Measurements from ENCODE around the gene ZNF592. TPM values are rescaled to one million over a fixed set of nuclear protein-coding genes. Genes with fewer than 3 reads are reported as not detected.

Gene ZNF592
- total RNA-seq, 1 donor from 2014 or later = 4.8 TPM

GRCh38 chr15:84775867-84776449 is 27.6 kb downstream of the ZNF592 start:
- no peak for DNase-seq (ENCODE audit: low read depth in 2 of 2)

DNA sequence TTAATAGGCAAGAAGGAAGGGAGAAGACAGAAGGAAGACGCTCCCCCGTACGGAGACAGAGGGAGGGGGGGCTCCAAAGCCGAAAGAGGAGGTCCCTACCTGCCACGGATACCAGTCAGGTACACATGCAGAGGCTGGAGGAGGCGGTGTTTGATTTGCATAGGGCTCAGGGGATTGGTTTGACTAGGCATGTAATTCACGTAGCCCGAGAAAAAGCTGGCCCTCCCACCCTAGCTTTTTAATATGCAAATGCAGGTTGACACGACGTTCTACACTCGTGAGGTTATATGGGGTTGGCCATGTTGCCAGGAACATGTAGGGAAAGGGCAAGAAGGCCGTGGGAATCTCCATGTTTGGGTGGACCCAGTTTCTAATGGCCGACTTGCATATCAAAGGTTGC is 29.8 kb downstream of the ZNF592 start:
- no peak for DNase-seq (ENCODE audit: low read depth in 2 of 2)

- no peak for DNase-seq (ENCODE audit: low read depth in 2 of 2)
Observed at GRCh38 chr15:84780492-84780891, 32.1 kb downstream of the ZNF592 start.

DNA sequence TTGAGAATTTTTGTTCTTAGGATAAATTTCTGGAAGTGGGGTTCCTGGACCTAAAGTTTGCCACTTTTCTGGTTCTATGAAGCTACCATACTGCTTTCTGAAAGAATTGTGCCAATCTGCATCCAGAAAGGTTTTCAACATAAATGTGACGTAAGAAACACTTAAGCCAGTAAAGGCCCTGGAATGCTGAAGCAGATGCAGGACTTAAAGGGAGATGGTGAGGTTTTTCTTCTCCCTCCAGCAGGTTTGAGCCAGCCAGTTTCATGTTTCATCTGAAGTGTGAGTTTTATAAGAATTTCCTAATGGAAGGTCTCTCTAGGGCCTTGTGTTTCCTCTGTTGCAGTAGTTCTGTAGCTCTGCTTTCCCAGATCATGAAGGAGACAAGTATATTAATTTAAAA is 33.1 kb downstream of the ZNF592 start:
- no peak for DNase-seq (ENCODE audit: low read depth in 2 of 2)

DNA sequence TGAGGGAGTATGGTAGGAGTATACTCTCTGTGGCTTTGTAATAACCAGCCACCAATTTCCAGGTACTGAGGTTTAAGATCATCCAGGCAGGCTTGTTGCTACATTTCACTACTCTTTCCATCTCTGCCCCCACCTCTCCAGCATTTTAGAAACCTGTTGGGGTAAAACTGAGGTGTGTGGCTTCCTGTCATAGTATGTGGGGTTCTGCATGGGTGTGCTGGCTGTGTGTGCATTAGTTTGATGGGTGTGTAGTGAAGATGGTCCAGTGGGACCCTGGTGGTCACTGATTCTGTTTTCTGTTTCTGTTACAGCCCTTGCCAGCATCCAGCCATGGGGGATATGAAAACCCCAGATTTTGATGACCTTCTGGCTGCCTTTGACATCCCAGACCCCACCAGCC is 34.0 kb downstream of the ZNF592 start:
- DNase-seq (ENCODE audit: low read depth in 2 of 2) = no peak

- no peak for DNase-seq (ENCODE audit: low read depth in 2 of 2)
Observed at GRCh38 chr15:84783493-84784251, 35.3 kb downstream of the ZNF592 start.

- DNase-seq (ENCODE audit: low read depth in 2 of 2) = no peak
Observed at GRCh38 chr15:84784262-84784661, 35.9 kb downstream of the ZNF592 start.

DNA sequence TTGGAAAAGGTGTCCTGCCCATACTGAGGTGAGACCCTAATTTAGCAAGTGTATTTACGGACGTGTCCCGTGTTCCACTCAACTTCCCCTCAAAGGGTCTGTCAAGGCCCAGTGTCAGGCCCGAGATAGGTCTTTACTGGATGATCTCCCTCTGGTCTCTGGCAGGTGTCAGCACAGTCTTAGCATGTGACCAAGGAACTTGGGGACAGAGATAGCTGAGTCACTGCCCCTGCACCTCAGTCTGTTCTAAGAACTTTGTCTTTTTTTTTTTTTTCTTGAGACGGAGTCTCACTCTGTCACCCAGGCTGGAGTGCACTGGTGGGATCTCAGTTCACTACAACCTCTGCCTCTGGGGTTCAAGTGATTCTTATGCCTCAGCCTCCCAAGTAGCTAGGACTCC is 36.7 kb downstream of the ZNF592 start:
- DNase-seq (ENCODE audit: low read depth in 2 of 2) = no peak

DNA sequence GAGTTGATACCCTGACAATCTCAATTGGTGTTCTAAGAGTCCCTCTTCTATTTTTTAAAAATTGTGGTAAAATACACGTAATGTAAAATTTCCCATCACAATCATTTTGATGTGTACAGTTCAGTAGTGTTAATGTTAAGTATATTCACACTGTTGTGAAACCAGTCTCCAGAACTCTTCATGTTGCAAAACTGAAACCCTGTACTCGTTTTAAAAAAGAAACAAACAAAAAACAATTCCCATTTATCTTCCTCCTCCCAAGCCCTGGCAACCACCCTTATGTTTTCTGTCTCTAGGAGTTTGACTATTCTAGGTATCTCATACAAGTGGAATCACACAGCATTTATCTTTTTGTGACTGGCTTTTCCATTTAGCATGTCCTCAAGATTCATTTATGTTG is 40.1 kb downstream of the ZNF592 start:
- DNase-seq (ENCODE audit: low read depth in 2 of 2) = no peak

DNA sequence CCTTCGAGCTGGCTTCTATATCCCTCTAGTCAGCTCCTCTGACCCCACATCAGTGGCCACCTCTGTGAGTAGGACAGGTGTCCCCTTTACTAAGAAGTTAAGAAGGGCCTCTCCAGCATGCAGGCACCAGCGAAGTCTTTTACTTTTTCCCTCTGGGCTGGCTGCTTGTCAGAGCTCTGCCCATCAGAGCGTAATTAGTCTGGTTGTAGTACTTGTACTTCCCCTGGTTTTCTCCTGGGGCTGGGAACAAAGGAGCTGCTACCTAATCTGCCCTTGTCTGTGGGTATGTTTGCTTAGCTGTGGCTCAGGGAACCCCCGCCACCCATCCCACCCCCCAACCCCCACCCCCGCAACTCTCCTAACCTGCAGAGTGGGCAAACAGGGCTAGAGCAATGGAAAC is 41.4 kb downstream of the ZNF592 start:
- no peak for DNase-seq (ENCODE audit: low read depth in 2 of 2)

DNA sequence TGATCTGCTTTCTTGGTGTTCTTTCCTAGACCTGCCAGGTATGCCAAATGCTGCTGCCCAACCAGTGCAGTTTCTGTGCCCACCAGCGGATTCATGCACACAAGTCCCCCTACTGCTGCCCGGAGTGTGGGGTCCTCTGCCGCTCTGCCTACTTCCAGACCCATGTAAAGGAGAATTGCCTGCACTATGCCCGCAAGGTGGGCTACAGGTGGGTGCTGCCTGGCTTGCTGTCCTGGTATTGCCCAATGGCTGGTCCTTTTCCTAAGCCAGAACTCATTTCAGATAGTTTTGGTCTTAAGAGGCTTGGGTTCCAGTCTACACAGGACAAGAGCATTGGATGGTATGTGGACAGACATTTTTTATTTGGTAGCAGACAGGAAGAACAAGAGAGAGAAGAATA is 42.3 kb downstream of the ZNF592 start:
- no peak for DNase-seq (ENCODE audit: low read depth in 2 of 2)

- no peak for DNase-seq (ENCODE audit: low read depth in 2 of 2)
Observed at GRCh38 chr15:84791763-84792162, 43.4 kb downstream of the ZNF592 start.

- no peak for DNase-seq (ENCODE audit: low read depth in 2 of 2)
Observed at GRCh38 chr15:84793431-84794161, 45.2 kb downstream of the ZNF592 start.

DNA sequence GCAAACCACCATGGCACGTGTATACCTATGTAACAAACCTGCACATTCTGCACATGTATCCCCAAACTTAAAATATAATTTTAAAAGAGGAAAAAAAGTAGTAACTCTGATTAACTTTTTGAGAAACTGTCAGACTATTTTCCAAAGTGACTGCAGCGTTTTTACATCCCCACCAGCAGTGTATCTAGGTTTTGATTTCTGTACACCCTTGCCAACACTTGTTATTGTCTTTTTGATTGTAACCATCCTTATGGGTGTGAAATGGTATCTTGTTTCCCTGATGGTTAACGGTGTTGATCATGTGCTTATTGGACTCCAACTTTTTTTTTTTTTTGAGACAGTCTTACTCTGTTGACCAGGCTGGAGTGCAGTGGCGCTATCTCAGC is 45.8 kb downstream of the ZNF592 start:
- no peak for DNase-seq (ENCODE audit: low read depth in 2 of 2)

DNA sequence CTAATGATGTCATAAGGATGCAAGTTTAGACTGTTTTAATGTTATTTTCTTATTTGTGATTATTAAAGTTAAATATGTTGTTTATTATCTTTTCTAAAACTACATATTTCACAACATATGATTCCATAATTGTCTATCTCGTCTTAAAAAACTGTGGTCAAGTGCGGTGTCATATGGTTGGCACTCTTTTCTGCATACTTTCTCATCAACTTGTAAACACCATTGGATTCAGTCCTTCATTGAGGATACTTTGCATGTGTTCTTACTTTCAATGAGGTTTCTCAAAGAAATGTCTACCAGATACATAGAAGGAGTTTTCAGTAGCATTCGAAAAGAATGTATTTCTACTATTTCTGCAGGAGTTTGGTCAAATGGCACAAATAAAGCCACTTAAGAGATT is 46.8 kb downstream of the ZNF592 start:
- DNase-seq (ENCODE audit: low read depth in 2 of 2) = no peak

DNA sequence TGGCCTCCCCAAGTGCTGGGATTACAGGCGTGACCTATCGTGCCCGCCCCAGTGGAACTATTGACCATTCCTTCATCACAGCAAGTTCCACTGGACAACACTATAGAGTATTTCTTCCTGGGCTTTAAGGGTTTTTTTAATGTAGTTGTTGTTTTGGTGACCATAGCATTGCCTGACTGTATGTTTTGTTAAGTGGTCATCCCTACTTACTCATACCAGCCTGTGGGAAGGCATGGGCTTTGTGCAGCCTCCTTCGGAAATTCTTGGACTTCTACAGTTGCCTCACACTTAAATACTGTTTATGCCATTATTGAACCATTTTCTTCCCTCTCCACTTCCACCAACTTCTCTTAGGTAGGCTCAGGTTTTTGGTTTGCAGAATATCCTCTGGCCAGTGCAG is 48.8 kb downstream of the ZNF592 start:
- DNase-seq (ENCODE audit: low read depth in 2 of 2) = peak in 1 of 2 donors; percentile 27

- no peak for DNase-seq (ENCODE audit: low read depth in 2 of 2)
Observed at GRCh38 chr15:84797801-84798200, 49.4 kb downstream of the ZNF592 start.

GRCh38 chr15:84798436-84798946 is 50.1 kb downstream of the ZNF592 start:
- DNase-seq (ENCODE audit: low read depth in 2 of 2) = no peak

DNA sequence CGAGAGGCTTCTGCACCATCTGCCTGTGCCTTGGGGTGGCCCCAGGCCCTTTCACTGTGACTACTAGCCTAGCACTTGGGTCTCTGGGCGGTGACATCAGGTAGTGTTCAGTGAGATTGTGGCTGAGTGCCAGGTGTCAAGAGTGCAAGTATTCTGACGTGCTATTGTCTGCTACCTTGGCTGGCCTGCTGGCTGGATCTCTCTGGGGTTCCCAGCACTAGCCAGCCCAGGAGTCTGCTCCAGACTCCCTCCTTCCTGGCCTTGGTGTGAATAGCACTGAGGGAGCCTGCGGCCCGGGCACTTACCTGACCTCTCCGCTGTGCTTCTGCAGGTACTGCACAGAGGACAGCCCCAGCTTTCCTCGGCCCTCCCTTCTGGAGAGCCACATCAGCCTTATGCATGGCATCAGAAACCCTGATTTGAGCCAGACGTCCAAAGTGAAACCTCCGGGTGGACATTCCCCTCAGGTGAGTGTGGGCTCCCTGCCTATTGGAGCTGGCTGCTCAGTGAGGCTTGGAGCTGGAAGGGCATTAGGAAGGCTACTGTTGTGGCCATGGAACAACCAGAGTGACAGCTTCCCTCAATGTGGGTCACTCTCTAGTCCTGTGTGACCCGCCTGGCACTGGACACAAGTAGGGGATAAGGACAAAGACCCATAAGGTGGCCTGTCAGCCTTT is 51.3 kb downstream of the ZNF592 start:
- peak in 1 of 2 donors; percentile 39 for DNase-seq (ENCODE audit: low read depth in 2 of 2)

- no peak for DNase-seq (ENCODE audit: low read depth in 2 of 2)
Observed at GRCh38 chr15:84800365-84800806, 52.0 kb downstream of the ZNF592 start.

- DNase-seq (ENCODE audit: low read depth in 2 of 2) = no peak
Observed at GRCh38 chr15:84804005-84804900, 55.9 kb downstream of the ZNF592 start.
